ENCODE results near the gene SLC8A2. TPM values are rescaled to one million over a fixed set of nuclear protein-coding genes. Genes with fewer than 3 reads are reported as not detected.
A peak's percentile ranks its signal among the peaks of the same experiment; 100 is the strongest.

The SLC8A2 gene
- total and polyA plus RNA-seq, 10 of the 15 experiments (the other 5 are each of a cell fraction or from before 2014, with no cell fraction given), result not detected

GRCh38 chr19:47518139-47518538 is 46.4 kb upstream of the SLC8A2 start (continued):
- TF ChIP-seq ZBTB40 (IDR thresholded peaks at IDR 0.05; ENCODE audit: borderline replicate concordance) (no peak), NR2C2 (IDR thresholded peaks at IDR 0.05; ENCODE audit: borderline replicate concordance, control insufficient read depth, insufficient read length, low read depth) (no peak), PRDM15 (CRISPR knock-in tag; IDR thresholded peaks at IDR 0.05) (no peak), CBX3 (IDR thresholded peaks at IDR 0.05; ENCODE audit: borderline replicate concordance, low read depth) (no peak), ZNF687 (IDR thresholded peaks at IDR 0.05) (no peak), RCOR1 (conservative IDR thresholded peaks at IDR 0.05; ENCODE audit: low read depth, low read length) (no peak), KAT2A (conservative IDR thresholded peaks at IDR 0.05; ENCODE audit: control insufficient read depth, low read depth, low read length) (no peak), RUNX3 (IDR thresholded peaks at IDR 0.05; ENCODE audit: low read length) (peak; percentile 100), CUX1 (IDR thresholded peaks at IDR 0.05; ENCODE audit: insufficient replicate concordance, low read depth, low read length) (no peak)
